RPMI8226 (cell line): ENCODE measurements around the gene XRN1.
"Not testable (repeated sequence)": the region's sequence is repeated elsewhere in the genome, so short reads cannot be mapped to it uniquely, and the experiment has no call there.

Source experiments
- DNase-seq: peaks from one replicate; pipeline ENCODE4 v3.0.0-alpha.2; 2015

Gene XRN1

GRCh38 chr3:142433110-142433509 lies 14.7 kb downstream of the XRN1 start:
- DNase-seq = no peak

GRCh38 chr3:142429582-142429981 lies 18.3 kb downstream of the XRN1 start:
- DNase-seq = no peak

GRCh38 chr3:142424754-142425153 lies 23.1 kb downstream of the XRN1 start:
- no peak for DNase-seq

- DNase-seq = no peak
These were observed 28.8 kb downstream of the XRN1 start for GRCh38 chr3:142418926-142419592.

GRCh38 chr3:142417302-142417701 lies 30.5 kb downstream of the XRN1 start:
- DNase-seq = no peak

GRCh38 chr3:142400537-142400936 lies 47.3 kb downstream of the XRN1 start:
- not testable (repeated sequence) for DNase-seq

- DNase-seq = no peak
These were observed 52.8 kb downstream of the XRN1 start for GRCh38 chr3:142394921-142395622.

GRCh38 chr3:142385078-142385477 lies 62.8 kb downstream of the XRN1 start:
- DNase-seq = no peak

GRCh38 chr3:142374687-142375086 lies 73.2 kb downstream of the XRN1 start:
- no peak for DNase-seq

GRCh38 chr3:142369576-142369975 lies 78.3 kb downstream of the XRN1 start:
- not testable (repeated sequence) for DNase-seq

GRCh38 chr3:142366434-142366833 lies 81.4 kb downstream of the XRN1 start:
- DNase-seq = no peak

- no peak for DNase-seq
These were observed 83.8 kb downstream of the XRN1 start for GRCh38 chr3:142363936-142364467.

- not testable (repeated sequence) for DNase-seq
These were observed 84.4 kb downstream of the XRN1 start for GRCh38 chr3:142363433-142363832.

GRCh38 chr3:142359367-142359766 lies 88.5 kb downstream of the XRN1 start:
- no peak for DNase-seq

- no peak for DNase-seq
These were observed 91.0 kb downstream of the XRN1 start for GRCh38 chr3:142356818-142357217.

GRCh38 chr3:142355692-142356091 lies 92.1 kb downstream of the XRN1 start:
- DNase-seq = no peak

- DNase-seq = no peak
These were observed 93.8 kb downstream of the XRN1 start for GRCh38 chr3:142354076-142354475.

- no peak for DNase-seq
These were observed 94.3 kb downstream of the XRN1 start for GRCh38 chr3:142353571-142353970.

- DNase-seq = not testable (repeated sequence)
These were observed 95.1 kb downstream of the XRN1 start for GRCh38 chr3:142352698-142353097.

GRCh38 chr3:142348460-142348859 lies 99.4 kb downstream of the XRN1 start:
- no peak for DNase-seq

- no peak for DNase-seq
These were observed 109.8 kb downstream of the XRN1 start for GRCh38 chr3:142337994-142338393.

GRCh38 chr3:142332390-142332789 lies 115.4 kb downstream of the XRN1 start:
- no peak for DNase-seq

- not testable (repeated sequence) for DNase-seq
These were observed 123.4 kb downstream of the XRN1 start for GRCh38 chr3:142324275-142324953.

GRCh38 chr3:142319912-142320311 lies 127.9 kb downstream of the XRN1 start:
- DNase-seq = no peak
